HTR-8/SVneo (cell line): Measurements from ENCODE around the gene ALDH7A1.

Experiments used
- DNase-seq: peaks from one replicate; pipeline ENCODE4 v3.0.0; 2011; ENCODE audit warnings: low spot score, mixed read lengths; ENCODE audit not compliant: insufficient read length
- FAIRE-seq: peaks from 2 replicates; lab custom pipeline; 2011; peaks lifted over from hg19 to GRCh38; lab: Jason Lieb, UNC

ALDH7A1 gene

GRCh38 chr5:126482591-126482990, 112.4 kb downstream of the ALDH7A1 start:
- FAIRE-seq, result no peak
- no peak for DNase-seq

DNA sequence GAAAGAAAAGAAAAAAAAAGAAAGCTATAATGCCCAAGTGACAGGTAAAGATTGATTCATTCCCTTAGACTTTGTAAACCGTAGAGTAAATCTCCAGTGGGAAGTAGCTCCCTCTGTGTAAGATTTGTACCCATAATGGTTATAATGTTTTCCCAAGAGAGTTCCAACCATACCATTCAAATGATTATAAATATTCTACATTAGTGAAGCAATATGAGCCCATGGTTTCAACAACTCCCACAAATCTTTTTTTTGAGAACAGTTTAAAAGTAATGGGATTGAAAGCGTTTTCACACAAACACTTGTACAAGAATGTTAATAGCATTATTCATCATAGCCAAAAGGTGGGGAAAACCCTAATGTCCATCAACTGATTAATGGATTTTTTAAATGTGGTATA, 113.8 kb downstream of the ALDH7A1 start:
- FAIRE-seq (no peak), DNase-seq (no peak)
